Adrenal gland (tissue), 5 donors: ENCODE measurements around the gene NEO1.

Experiments used
- CTCF ChIP-seq, 6 experiments: fragments of 450-650 bp in 4 of 6; fragments of 200-600 bp in 2 of 6; sonication (generic) in 1 of 6; IDR thresholded peaks; 1 replicate in 5 of 6; 2 replicates in 1 of 6; pipeline versions ENCODE4 v1.5.1 to v1.8.0; 2016 to 2021; ENCODE audit warnings: antibody characterized with exemption in 6 of 6, mild to moderate bottlenecking in 2 of 6, moderate library complexity in 1 of 6
- POLR2A ChIP-seq, 2 donors: fragments of 450-650 bp; IDR thresholded peaks; one replicate each; pipeline ENCODE4 v1.6.1; 2017; ENCODE audit warnings: antibody characterized with exemption in 2 of 2, mild to moderate bottlenecking in 2 of 2, moderate library complexity in 1 of 2
- donor health status: DM: no; HTN: no; CAD: no.

- no peak for TF ChIP-seq POLR2A (IDR thresholded peaks at IDR 0.05)
- no peak for TF ChIP-seq CTCF (IDR thresholded peaks at IDR 0.05)
Measured at GRCh38 chr15:73225358-73226015, 173.2 kb downstream of the NEO1 start.
